GM20000 (cell line): Measurements from ENCODE around the gene TGOLN2.
"Not testable (repeated sequence)": the region's sequence is repeated elsewhere in the genome, so short reads cannot be mapped to it uniquely, and the experiment has no call there.

Experiments
- DNase-seq: peaks from one replicate; pipeline ENCODE4 v3.0.0; 2012; ENCODE audit warnings: low spot score
- CTCF ChIP-seq: IDR thresholded peaks from 2 replicates; pipeline ENCODE4 v1.5.1; 2012; ENCODE audit warnings: mild to moderate bottlenecking, control low read depth; ENCODE audit errors: extremely low read depth, missing control alignments

Gene TGOLN2

GRCh38 chr2:85330839-85331636 lies 3.2 kb upstream of the TGOLN2 start:
- no peak for TF ChIP-seq CTCF
- DNase-seq, result no peak

- not testable (repeated sequence) for DNase-seq
Observed at GRCh38 chr2:85329701-85330100, 1.9 kb upstream of the TGOLN2 start.

- DNase-seq, result no peak
- TF ChIP-seq CTCF, result no peak
Observed at GRCh38 chr2:85329181-85329651, 1.4 kb upstream of the TGOLN2 start.

GRCh38 chr2:85327160-85327821 lies 498 bp downstream of the TGOLN2 start:
- DNase-seq, result peak; percentile 55
- no peak for TF ChIP-seq CTCF

DNA sequence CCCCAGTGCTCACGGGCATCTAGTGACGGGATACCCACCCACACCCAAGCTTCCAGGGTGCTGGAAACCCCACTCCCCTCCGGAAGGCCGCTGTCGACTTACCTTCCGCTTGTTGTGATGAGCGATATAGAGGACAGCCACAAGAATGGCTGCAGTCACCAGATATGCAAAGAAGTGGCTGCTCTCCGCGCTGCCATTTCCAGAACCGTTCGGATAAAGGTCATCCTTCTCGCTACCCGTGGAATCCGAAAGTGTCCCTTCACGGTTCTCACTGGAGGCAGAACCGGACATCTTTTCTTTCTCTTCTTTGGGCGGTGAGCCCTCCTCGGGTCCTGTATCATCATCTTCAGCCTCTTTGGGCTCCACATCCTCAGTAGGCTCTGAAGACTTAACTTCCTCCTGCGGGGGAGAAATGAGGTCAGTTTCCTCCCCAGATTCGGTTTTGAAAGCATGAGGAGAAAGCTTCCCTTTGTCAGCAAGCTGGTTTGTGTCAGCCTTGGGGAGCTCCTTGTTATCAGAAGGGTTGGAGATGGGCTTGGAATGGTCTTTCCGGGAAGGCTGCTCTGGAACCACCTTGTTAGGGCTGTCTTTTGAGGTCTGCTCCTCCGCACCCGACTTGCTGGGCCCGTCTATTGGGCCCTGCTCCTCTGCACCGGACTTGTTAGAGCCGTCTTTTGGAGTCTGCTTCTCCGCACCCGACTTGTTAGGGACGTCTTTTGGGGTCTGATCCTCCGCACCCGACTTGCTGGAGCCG lies 1.2 kb downstream of the TGOLN2 start:
- no peak for TF ChIP-seq CTCF
- DNase-seq, result peak; percentile 59

DNA sequence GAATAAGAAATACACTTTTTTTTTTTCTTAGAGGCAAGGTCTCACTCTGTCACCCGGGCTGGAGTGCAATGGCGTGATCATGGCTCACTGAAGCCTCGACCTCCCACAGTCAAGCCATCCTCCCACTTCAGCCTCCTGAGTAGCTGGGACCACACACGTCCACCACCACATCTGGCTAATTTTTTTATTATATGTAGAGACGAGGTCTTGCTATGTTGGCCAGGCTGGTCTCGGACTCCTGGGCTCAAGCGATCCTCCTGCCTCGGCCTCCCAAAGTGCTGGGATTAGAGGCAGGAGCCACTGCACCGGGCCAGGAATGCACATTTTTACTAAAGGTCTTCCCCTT lies 2.4 kb downstream of the TGOLN2 start:
- DNase-seq, result no peak
- TF ChIP-seq CTCF, result no peak

DNA sequence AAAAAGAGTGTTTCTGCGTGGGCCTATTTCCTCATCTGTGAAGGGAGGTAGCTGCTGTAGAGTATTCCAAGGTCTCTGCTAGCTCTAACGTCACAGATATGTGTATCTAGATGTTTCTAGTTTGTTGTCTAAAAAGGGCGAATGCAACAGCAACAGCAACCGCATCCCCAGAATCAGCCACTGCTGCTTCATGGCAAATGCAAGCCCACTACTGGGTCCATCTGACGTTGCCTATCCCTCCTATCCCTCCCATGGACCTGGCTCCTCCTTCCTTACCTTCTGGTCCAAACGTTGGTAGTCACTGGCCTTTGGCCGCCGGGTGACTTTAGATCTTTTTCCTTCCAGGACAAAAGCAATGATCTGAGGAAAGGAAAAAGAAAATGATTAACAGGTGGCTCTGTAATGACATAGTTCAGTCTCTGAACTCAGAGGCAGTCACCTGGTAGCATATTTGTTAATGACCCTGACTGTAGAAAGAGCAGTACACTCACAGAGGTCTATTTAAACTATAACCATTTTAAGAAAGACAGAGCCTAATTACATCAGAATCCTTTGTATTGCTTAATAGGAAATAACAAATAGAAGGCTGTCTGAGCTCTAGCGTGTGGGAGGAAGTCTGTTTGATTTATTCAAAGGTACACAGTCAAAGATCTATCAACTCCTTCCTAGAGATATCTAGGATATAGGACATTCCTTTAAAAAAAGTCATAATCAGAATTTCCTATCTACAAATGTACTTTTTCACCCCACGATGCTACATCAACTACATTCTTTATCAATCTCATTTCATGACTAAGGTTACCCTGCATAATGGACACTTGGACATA lies 2.9 kb downstream of the TGOLN2 start:
- DNase-seq, result no peak
- no peak for TF ChIP-seq CTCF

GRCh38 chr2:85323988-85324367 lies 3.8 kb downstream of the TGOLN2 start:
- not testable (repeated sequence) for DNase-seq
